Bronchial epithelial cell (primary cell): ENCODE data around the gene DNM3. TPM values are rescaled to one million over a fixed set of nuclear protein-coding genes. Genes with fewer than 3 reads are reported as not detected.

Experiments
- DNase-seq: peaks from one replicate; pipeline ENCODE4 v3.0.0-alpha.2; 2010; ENCODE audit warnings: low read depth
- FAIRE-seq: peaks from 2 replicates; lab custom pipeline; 2011; peaks lifted over from hg19 to GRCh38; lab: Jason Lieb, UNC
- H3K27me3 ChIP-seq: 2 replicates; pipeline ENCODE4 v1.5.1; 2011; ENCODE audit warnings: low read length; ENCODE audit not compliant: control insufficient read depth, insufficient read depth
- H3K36me3 ChIP-seq: 2 replicates; pipeline ENCODE4 v1.5.1; 2011; ENCODE audit warnings: low read length; ENCODE audit not compliant: control insufficient read depth, insufficient read depth
- H3K4me3 ChIP-seq: 2 replicates; pipeline ENCODE4 v1.5.1; 2011; ENCODE audit warnings: mild to moderate bottlenecking, low read depth, low read length, control low read depth
- total RNA-seq: library from RNA; depleted of rRNA; stranded (reverse); fragments of >200 nt; gene quantifications from 2 replicates; pipeline ENCODE4 v1.2.1, GENCODE V29; 2014
- TF ChIP-seq, protein P1 (sequence below): IDR thresholded peaks from 2 replicates; pipeline ENCODE4 v1.5.1; 2011; ENCODE audit warnings: mild to moderate bottlenecking, moderate library complexity, low read length, control low read depth, inconsistent platforms; ENCODE audit not compliant: insufficient read depth, severe bottlenecking

Gene DNM3
- total RNA-seq, 1 donor from 2014 or later = 1.3 TPM

DNA sequence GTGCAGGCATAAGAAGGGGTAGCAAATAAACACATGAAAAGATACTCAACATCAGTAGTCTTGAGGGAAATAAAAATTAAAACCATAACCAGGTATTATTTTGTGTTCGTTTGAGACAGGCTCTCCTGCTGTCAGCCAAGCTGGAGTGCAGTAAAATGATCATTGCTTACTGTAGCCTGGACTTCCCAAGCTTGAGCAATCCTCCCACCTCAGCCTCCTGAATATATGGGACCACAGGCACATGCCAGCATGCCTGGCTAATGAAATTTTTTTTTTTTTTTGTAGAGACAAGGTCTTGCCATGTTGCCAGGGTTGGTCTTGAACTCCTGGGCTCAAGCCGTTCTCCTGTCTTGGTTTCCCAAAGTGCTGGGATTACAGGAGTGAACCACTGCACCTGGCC is 108.0 kb downstream of the DNM3 start:
- Histone ChIP-seq H3K36me3 (no peaks in the 10 kb centered on the region), H3K27me3 (no peaks in the 10 kb centered on the region), H3K4me3 (no peak overlapping the region)
- DNase-seq = no peak
- FAIRE-seq = no peak
- TF ChIP-seq, protein P1, sequence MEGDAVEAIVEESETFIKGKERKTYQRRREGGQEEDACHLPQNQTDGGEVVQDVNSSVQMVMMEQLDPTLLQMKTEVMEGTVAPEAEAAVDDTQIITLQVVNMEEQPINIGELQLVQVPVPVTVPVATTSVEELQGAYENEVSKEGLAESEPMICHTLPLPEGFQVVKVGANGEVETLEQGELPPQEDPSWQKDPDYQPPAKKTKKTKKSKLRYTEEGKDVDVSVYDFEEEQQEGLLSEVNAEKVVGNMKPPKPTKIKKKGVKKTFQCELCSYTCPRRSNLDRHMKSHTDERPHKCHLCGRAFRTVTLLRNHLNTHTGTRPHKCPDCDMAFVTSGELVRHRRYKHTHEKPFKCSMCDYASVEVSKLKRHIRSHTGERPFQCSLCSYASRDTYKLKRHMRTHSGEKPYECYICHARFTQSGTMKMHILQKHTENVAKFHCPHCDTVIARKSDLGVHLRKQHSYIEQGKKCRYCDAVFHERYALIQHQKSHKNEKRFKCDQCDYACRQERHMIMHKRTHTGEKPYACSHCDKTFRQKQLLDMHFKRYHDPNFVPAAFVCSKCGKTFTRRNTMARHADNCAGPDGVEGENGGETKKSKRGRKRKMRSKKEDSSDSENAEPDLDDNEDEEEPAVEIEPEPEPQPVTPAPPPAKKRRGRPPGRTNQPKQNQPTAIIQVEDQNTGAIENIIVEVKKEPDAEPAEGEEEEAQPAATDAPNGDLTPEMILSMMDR = no peak

DNA sequence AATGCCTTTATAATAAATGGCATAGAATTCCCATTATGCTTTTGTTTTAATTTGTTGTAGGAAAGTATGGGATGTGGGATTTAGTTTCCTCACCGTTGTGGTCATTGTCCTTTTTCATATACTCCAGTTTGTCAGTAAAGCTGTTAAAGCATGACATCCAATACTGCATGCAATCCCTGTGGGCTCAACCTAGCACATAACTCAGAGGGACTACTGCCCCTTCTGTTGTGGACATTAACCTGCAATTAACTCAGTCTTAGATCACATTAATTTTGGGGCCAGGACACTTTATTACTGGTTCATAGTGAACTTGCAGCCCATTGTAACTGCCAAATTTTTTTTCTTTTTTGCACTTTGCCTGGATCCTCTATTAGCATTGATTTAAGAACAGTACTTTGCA is 112.5 kb downstream of the DNM3 start:
- FAIRE-seq = no peak
- no peaks in the 10 kb centered on the region for H3K36me3 ChIP-seq
- TF ChIP-seq, protein P1 = no peak
- no peaks in the 10 kb centered on the region for H3K27me3 ChIP-seq
- H3K4me3 ChIP-seq = no peak overlapping the region
- no peak for DNase-seq

DNA sequence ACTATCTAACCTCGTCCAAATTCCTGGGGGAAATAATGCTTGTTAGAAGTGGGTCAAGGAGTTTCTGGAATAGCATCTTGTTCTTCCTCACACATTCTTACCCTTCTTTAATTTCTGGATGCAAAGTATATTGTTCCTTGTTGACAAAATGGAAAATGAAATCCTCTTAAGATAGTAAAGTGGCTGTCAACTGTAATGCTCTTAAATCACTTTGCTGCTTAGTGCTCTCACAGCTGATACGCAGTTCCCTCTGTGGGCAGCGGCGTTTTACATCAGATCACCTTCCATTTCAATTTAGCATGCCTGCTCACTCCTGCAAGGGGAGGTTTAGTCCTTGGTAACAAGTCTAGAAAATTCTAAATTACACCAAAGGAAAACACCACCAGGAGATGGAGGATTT is 113.1 kb downstream of the DNM3 start:
- Histone ChIP-seq H3K27me3 (no peaks in the 10 kb centered on the region), H3K4me3 (no peak overlapping the region), H3K36me3 (no peaks in the 10 kb centered on the region)
- TF ChIP-seq, protein P1 = no peak
- no peak for FAIRE-seq
- DNase-seq = no peak

DNA sequence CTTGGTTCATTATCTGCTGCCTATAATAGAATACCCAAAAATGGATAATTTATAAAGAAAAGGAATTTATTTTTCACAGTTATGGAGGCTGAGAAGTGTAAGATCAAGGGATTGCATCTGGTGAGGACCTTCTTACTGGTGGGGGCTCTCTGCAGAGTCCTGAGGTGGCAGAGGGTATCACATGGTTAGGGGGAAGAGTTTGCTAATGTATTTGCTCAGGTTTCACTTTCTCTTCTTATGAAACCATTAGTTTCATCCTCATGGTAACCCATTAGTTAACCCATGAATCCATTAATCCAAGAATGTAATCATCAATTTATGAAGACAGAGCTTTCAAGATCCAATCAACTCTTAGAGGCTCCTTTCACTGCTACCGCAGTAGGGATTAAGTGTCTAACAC is 120.6 kb downstream of the DNM3 start:
- Histone ChIP-seq H3K27me3 (no peaks in the 10 kb centered on the region), H3K4me3 (no peak overlapping the region), H3K36me3 (no peaks in the 10 kb centered on the region)
- TF ChIP-seq, protein P1 = no peak
- DNase-seq (no peak), FAIRE-seq (no peak)

DNA sequence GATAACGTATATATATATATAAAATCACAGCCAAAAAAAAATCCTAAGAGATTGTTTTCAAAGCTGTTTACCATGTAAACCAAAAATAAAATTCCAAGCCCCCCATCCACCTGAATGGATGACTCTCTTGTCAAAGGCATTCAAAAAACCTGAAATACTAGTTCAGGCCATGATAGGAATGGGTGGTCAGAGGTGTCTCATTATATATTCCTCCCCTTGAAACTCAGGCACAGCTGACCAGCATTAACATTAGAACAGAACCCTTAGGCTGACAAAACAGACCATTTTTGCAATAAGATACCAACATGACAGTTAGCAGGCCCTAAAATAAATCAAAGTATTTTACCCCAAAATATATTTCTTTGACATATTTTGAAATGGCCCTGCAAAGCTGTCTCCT is 122.5 kb downstream of the DNM3 start:
- no peaks in the 10 kb centered on the region for H3K36me3 ChIP-seq
- no peaks in the 10 kb centered on the region for H3K27me3 ChIP-seq
- TF ChIP-seq, protein P1 = no peak
- FAIRE-seq (no peak), DNase-seq (no peak)
- no peak overlapping the region for H3K4me3 ChIP-seq

DNA sequence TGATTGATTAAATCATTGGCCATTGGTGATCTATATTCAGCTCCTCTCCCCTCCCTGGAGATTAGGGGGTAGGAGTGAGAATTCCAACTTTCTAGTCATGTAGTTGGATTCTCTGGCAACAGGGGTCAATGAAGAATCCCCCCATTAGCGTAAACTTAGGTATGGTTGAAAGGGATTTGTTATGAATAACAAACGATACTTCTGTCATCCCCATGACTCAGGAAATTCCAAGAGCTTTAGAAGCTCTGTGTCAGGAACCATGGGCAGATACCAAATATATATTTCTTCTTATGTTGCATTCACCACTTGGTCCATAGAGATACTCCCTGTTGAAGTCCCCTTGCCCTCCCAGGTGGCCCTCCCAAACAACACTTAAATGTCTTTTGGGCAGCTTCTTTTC is 124.5 kb downstream of the DNM3 start:
- H3K36me3 ChIP-seq = no peaks in the 10 kb centered on the region
- TF ChIP-seq, protein P1 = no peak
- no peak overlapping the region for H3K4me3 ChIP-seq
- H3K27me3 ChIP-seq = no peaks in the 10 kb centered on the region
- no peak for FAIRE-seq
- DNase-seq = peak; percentile 50
